AG04449 (cell line): ENCODE data around the gene CD44.

Source experiments
- CTCF ChIA-PET: fragments of 350-600 bp; formaldehyde crosslinking; extraction: SDS; loops from one replicate; lab custom pipeline; 2021; ENCODE audit warnings: antibody characterized with exemption; lab: Yijun Ruan, JAX
- POLR2A ChIA-PET: fragments of 400-600, 350-600 bp; formaldehyde crosslinking; extraction: SDS; loops from one replicate; lab custom pipeline; 2020; ENCODE audit warnings: antibody characterized with exemption, inconsistent platforms; lab: Yijun Ruan, JAX
- DNase-seq: peaks from one replicate; pipeline ENCODE4 v3.0.0-alpha.2; 2010; ENCODE audit warnings: low read depth, low spot score
- H3K4me3 ChIP-seq: 2 replicates; pipeline ENCODE4 v1.5.1; 2011; ENCODE audit warnings: low read depth, mild to moderate bottlenecking, control low read depth, low read length
- CTCF ChIP-seq: IDR thresholded peaks from one replicate; pipeline ENCODE4 v1.5.1; 2011; ENCODE audit warnings: mild to moderate bottlenecking, moderate library complexity, low read length, control low read depth, inconsistent platforms; ENCODE audit not compliant: insufficient read depth; ENCODE audit errors: missing control alignments

Gene CD44

DNA sequence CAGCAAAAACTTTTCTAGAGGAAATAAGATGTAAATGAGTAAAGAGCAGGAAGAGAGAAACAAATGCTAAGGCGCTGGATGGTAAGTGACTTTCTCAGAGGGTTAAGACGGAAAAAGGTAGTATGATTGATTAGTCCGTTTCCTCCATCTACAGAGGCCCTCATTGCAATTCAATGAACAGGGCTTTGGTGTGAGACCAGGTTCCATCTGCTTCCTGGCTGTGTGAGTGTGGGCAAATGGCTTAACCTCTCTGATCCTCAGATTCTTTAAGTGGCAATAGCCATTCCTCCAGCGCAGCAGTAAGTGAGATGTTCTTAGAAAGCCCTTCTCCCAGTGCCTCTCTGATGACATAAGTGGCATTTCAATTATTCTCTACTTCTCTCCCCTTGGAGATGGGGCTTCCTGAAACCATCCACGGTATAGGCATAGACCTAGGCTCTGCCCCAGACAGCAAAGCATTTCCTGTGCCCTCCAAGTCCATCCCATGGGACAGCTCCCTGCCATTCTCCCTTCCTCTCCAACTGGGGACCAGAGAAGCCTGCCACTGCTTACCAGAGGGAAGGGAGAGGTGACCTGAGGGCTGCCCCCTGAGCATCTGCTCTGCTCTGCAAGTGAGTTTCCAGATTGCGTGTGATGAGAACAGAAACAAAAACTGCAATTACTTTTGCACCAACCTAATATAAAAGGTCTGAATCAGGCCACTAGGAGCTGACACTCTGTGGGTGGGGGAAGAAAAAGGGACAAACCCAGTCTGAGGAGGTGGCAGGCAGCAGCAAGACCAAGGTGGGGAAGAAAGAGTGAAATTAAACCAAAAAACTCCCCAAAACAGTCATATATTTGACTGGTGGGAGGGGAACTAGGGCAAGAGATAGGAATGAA, 12.7 kb upstream of the CD44 start:
- DNase-seq, result no peak
- no peak overlapping the region for H3K4me3 ChIP-seq
- CTCF ChIA-PET, result no interaction called here
- TF ChIP-seq CTCF, result no peak
- POLR2A ChIA-PET, result no interaction called here

GRCh38 chr11:35126879-35127581, 11.9 kb upstream of the CD44 start:
- ChIA-PET POLR2A (interaction anchor here (0.5 kb wide), 1 partner anchor 19 kb away, joined by 3 read pairs; no protein-coding TSS in a partner anchor), CTCF (no interaction called here)

GRCh38 chr11:35127619-35128018, 11.4 kb upstream of the CD44 start:
- no peak overlapping the region for H3K4me3 ChIP-seq
- DNase-seq, result no peak
- TF ChIP-seq CTCF, result no peak
- CTCF ChIA-PET, result no interaction called here
- POLR2A ChIA-PET, result interaction anchor here (0.5 kb wide), 1 partner anchor 18 kb away, joined by 3 read pairs; no protein-coding TSS in a partner anchor

More at GRCh38 chr11:35126879-35127581, 11.9 kb upstream of the CD44 start:
- DNase-seq, result no peak
- H3K4me3 ChIP-seq, result no peak overlapping the region
- no peak for TF ChIP-seq CTCF

- no peak for TF ChIP-seq CTCF
- ChIA-PET CTCF (interaction anchor here (1.1 kb wide), 1 partner anchor 14 kb away, joined by 3 read pairs; no protein-coding TSS in a partner anchor), POLR2A (no interaction called here)
- no peak for DNase-seq
- no peak overlapping the region for H3K4me3 ChIP-seq
These were observed 7.9 kb upstream of the CD44 start for GRCh38 chr11:35131094-35131493.

GRCh38 chr11:35131886-35132285, 7.1 kb upstream of the CD44 start:
- ChIA-PET CTCF (no interaction called here), POLR2A (no interaction called here)
- TF ChIP-seq CTCF, result no peak
- DNase-seq, result no peak
- no peak overlapping the region for H3K4me3 ChIP-seq

GRCh38 chr11:35133656-35134055, 5.3 kb upstream of the CD44 start:
- CTCF ChIA-PET, result no interaction called here
- DNase-seq, result no peak
- no peak for TF ChIP-seq CTCF
- POLR2A ChIA-PET, result no interaction called here
- no peak overlapping the region for H3K4me3 ChIP-seq
